H1 (cell line): ENCODE results near the gene MBLAC2.

ENCODE experiments used
- ATF2 ChIP-seq: IDR thresholded peaks from 2 replicates; pipeline ENCODE4 v1.6.1; 2012; ENCODE audit warnings: low read length, inconsistent platforms
- E2F6 ChIP-seq: IDR thresholded peaks from 2 replicates; pipeline ENCODE4 v1.6.1; 2012; ENCODE audit warnings: inconsistent platforms
- POLR2A ChIP-seq, 2 experiments: IDR thresholded peaks; 1 replicate in 1 of 2; 2 replicates in 1 of 2; pipeline ENCODE4 v1.6.1; 2011; ENCODE audit warnings: low read depth in 2 of 2, low read length in 2 of 2, mild to moderate bottlenecking in 2 of 2; ENCODE audit errors: control extremely low read depth in 1 of 2
- SIN3A ChIP-seq, 2 experiments: IDR thresholded peaks in 1 of 2; conservative IDR thresholded peaks in 1 of 2; 2 replicates each; pipeline ENCODE4 v1.6.1; 2011 to 2012; ENCODE audit warnings: low read length in 2 of 2, improper control_type of control experiment in 1 of 2, low read depth in 1 of 2, mild to moderate bottlenecking in 1 of 2
- TAF1 ChIP-seq: IDR thresholded peaks from 2 replicates; pipeline ENCODE4 v1.6.1; 2011; ENCODE audit warnings: mild to moderate bottlenecking, low read depth, low read length
- USF2 ChIP-seq: IDR thresholded peaks from 2 replicates; pipeline ENCODE4 v1.6.1; 2011; ENCODE audit warnings: low read length, improper control_type of control experiment
- YY1 ChIP-seq: IDR thresholded peaks from 2 replicates; pipeline ENCODE4 v1.6.1; 2011; ENCODE audit warnings: low read depth, mild to moderate bottlenecking, low read length
- TF ChIP-seq, protein P1 (sequence below), 3 experiments: IDR thresholded peaks; 1 replicate in 2 of 3; 2 replicates in 1 of 3; pipeline versions ENCODE4 v1.5.1 to v1.6.1; 2011; ENCODE audit warnings: low read length in 3 of 3, mild to moderate bottlenecking in 3 of 3, inconsistent platforms in 2 of 3, low read depth in 1 of 3, moderate library complexity in 1 of 3; ENCODE audit not compliant: insufficient read depth in 1 of 3; ENCODE audit errors: control extremely low read depth in 1 of 3
- TF ChIP-seq, protein P2 (sequence below): IDR thresholded peaks from 2 replicates; pipeline ENCODE4 v1.6.1; 2012; ENCODE audit warnings: inconsistent platforms

GRCh38 chr5:90518661-90519060, 44.1 kb upstream of the MBLAC2 start:
- no peak for TF ChIP-seq TAF1
- TF ChIP-seq SIN3A (conservative IDR thresholded peaks at IDR 0.05 in 1 of 2, IDR thresholded peaks at IDR 0.05 in 1 of 2; ENCODE audit: low read depth in 1 of 2, low read length in 2 of 2): no peak
- no peak for TF ChIP-seq E2F6
- no peak for TF ChIP-seq YY1
- TF ChIP-seq, protein P1, sequence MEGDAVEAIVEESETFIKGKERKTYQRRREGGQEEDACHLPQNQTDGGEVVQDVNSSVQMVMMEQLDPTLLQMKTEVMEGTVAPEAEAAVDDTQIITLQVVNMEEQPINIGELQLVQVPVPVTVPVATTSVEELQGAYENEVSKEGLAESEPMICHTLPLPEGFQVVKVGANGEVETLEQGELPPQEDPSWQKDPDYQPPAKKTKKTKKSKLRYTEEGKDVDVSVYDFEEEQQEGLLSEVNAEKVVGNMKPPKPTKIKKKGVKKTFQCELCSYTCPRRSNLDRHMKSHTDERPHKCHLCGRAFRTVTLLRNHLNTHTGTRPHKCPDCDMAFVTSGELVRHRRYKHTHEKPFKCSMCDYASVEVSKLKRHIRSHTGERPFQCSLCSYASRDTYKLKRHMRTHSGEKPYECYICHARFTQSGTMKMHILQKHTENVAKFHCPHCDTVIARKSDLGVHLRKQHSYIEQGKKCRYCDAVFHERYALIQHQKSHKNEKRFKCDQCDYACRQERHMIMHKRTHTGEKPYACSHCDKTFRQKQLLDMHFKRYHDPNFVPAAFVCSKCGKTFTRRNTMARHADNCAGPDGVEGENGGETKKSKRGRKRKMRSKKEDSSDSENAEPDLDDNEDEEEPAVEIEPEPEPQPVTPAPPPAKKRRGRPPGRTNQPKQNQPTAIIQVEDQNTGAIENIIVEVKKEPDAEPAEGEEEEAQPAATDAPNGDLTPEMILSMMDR (IDR thresholded peaks at IDR 0.05; ENCODE audit: control extremely low read depth in 1 of 3, insufficient read depth in 1 of 3, low read depth in 1 of 3, low read length in 3 of 3): no peak
- TF ChIP-seq POLR2A (IDR thresholded peaks at IDR 0.05; ENCODE audit: control extremely low read depth in 1 of 2, low read depth in 2 of 2, low read length in 2 of 2): no peak
- TF ChIP-seq ATF2: no peak
- TF ChIP-seq USF2: no peak
- TF ChIP-seq, protein P2, sequence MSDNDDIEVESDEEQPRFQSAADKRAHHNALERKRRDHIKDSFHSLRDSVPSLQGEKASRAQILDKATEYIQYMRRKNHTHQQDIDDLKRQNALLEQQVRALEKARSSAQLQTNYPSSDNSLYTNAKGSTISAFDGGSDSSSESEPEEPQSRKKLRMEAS: no peak
